Esophagus squamous epithelium (tissue), 5 donors: ENCODE measurements around the gene SMOC2. TPM values are rescaled to one million over a fixed set of nuclear protein-coding genes. Genes with fewer than 3 reads are reported as not detected.

Experiments used
- DNase-seq: peaks from one replicate; lab custom pipeline; 2025; lab: John Stamatoyannopoulos, UW
- H3K27ac ChIP-seq, 4 donors: fragments of 200-600 bp; sonication (generic); one replicate each; pipeline ENCODE4 v1.5.1; 2016 to 2019; ENCODE audit warnings: mild to moderate bottlenecking in 1 of 4
- H3K27me3 ChIP-seq, 4 donors: fragments of 200-600 bp; sonication (generic); 1 replicate in 3 of 4; 2 replicates in 1 of 4; pipeline versions ENCODE4 v1.5.1 to v1.6.0; 2017 to 2021; ENCODE audit warnings: antibody characterized with exemption in 1 of 4
- H3K36me3 ChIP-seq, 3 donors: fragments of 200-600 bp; sonication (generic); one replicate each; pipeline ENCODE4 v1.5.1; 2016 to 2019
- H3K4me1 ChIP-seq, 3 donors: fragments of 200-600 bp; sonication (generic); one replicate each; pipeline ENCODE4 v1.5.1; 2017 to 2019
- H3K4me3 ChIP-seq, 4 donors: fragments of 200-600 bp; sonication (generic); 1 replicate in 3 of 4; 2 replicates in 1 of 4; pipeline ENCODE4 v1.5.1; 2016 to 2019; ENCODE audit warnings: mild to moderate bottlenecking in 2 of 4, moderate library complexity in 1 of 4
- H3K9me3 ChIP-seq, 3 donors: fragments of 200-600 bp; sonication (generic); one replicate each; pipeline ENCODE4 v1.5.1; 2016 to 2019
- CTCF ChIP-seq, 6 experiments: fragments of 450-650 bp in 4 of 6; fragments of 200-600 bp in 2 of 6; sonication (generic) in 2 of 6; IDR thresholded peaks; one replicate each; pipeline ENCODE4 v1.5.1; 2016 to 2019; ENCODE audit warnings: antibody characterized with exemption in 6 of 6, mild to moderate bottlenecking in 4 of 6, moderate library complexity in 4 of 6
- POLR2A ChIP-seq, 4 donors: fragments of 450-650 bp; IDR thresholded peaks; one replicate each; pipeline ENCODE4 v1.6.1; 2017; ENCODE audit warnings: antibody characterized with exemption in 4 of 4, mild to moderate bottlenecking in 4 of 4, moderate library complexity in 3 of 4
- WGBS, 2 donors: methylation state at CpG; one replicate each; pipeline ENCODE4 v1.1.5; 2018; 5-methylcytosine and 5-hydroxymethylcytosine counted together
- intact Hi-C: fragments of 100-400 bp; cut with DNase I; formaldehyde crosslinking; loops from one replicate; pipeline ENCODE4 v1.15.0; 2022
- total RNA-seq, 4 donors: library from RNA; depleted of rRNA; stranded (reverse); fragments of >200 nt; gene quantifications; one replicate each; pipeline ENCODE4 v1.1.0, GENCODE V29; 2016
- donor health status: DM: yes; HTN: yes; CAD: no.

Gene SMOC2
- total RNA-seq, 4 donors from 2014 or later, result 1.9 to 35.5 (median 7.1) TPM

GRCh38 chr6:168575346-168576098, 134.5 kb downstream of the SMOC2 start:
- intact Hi-C loops, result no loop called here
- no peaks in the 10 kb centered on the region for H3K36me3 ChIP-seq
- H3K4me1 ChIP-seq, result peaks cover 6 to 26% (median 12%) of the 10 kb centered on the region in 3 donors
- H3K9me3 ChIP-seq, result no peaks in the 10 kb centered on the region
- peak overlapping the region in 1 of 4 donors; percentile 18 for H3K4me3 ChIP-seq
- H3K27me3 ChIP-seq, result no peaks in the 10 kb centered on the region
- no peak for TF ChIP-seq POLR2A (IDR thresholded peaks at IDR 0.05)
- no peak for TF ChIP-seq CTCF (IDR thresholded peaks at IDR 0.05)
- WGBS, 2 donors, result 76 to 83% methylated on average over 13 to 15 of the region's 15 CpGs
- H3K27ac ChIP-seq, result peak overlapping the region; percentile 23 to 84 (median 74)
- DNase-seq, result no peak

- 85 to 90% methylated on average over 9 to 12 of the region's 14 CpGs for WGBS, 2 donors
- TF ChIP-seq CTCF (IDR thresholded peaks at IDR 0.05), result no peak
- TF ChIP-seq POLR2A (IDR thresholded peaks at IDR 0.05), result no peak
- intact Hi-C loops, result no loop called here
- peaks cover 6 to 26% (median 12%) of the 10 kb centered on the region in 3 donors for H3K4me1 ChIP-seq
- H3K27me3 ChIP-seq, result no peaks in the 10 kb centered on the region
- H3K9me3 ChIP-seq, result no peaks in the 10 kb centered on the region
- no peak overlapping the region for H3K27ac ChIP-seq
- no peak for DNase-seq
- no peaks in the 10 kb centered on the region for H3K36me3 ChIP-seq
- H3K4me3 ChIP-seq, result no peak overlapping the region
Measured at GRCh38 chr6:168576388-168576787, 135.4 kb downstream of the SMOC2 start.

DNA sequence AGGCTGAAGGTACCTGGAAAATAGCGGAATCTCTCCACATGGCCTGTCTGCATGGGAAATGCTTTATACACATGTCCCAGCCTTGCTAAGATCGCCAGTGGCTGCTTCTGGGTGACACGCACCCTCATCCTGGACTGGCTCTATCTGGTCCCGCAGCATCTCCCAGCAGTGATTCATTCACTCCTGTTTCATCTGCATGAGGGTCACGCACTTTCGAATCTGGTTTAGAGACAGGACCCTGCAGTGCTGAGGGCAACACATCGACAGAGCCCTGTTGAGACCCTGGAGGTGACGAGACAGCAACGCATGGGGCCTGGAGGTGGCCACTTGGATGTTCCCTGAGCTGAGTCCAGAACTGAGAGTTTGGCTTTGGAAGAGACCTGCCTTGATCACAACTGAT, 136.5 kb downstream of the SMOC2 start:
- peaks cover 6 to 26% (median 12%) of the 10 kb centered on the region in 3 donors for H3K4me1 ChIP-seq
- no peak overlapping the region for H3K4me3 ChIP-seq
- H3K27ac ChIP-seq, result no peak overlapping the region
- no peak for DNase-seq
- 89 to 93% methylated on average over 5 to 6 of the region's 9 CpGs for WGBS, 2 donors
- H3K9me3 ChIP-seq, result no peaks in the 10 kb centered on the region
- intact Hi-C loops, result no loop called here
- H3K27me3 ChIP-seq, result no peaks in the 10 kb centered on the region
- no peak for TF ChIP-seq POLR2A (IDR thresholded peaks at IDR 0.05)
- no peaks in the 10 kb centered on the region for H3K36me3 ChIP-seq

- TF ChIP-seq POLR2A (IDR thresholded peaks at IDR 0.05) (no peak), CTCF (IDR thresholded peaks at IDR 0.05) (no peak)
- Histone ChIP-seq H3K36me3 (no peaks in the 10 kb centered on the region), H3K27ac (no peak overlapping the region), H3K4me1 (peaks cover 6 to 26% (median 12%) of the 10 kb centered on the region in 3 donors), H3K4me3 (no peak overlapping the region), H3K9me3 (no peaks in the 10 kb centered on the region), H3K27me3 (no peaks in the 10 kb centered on the region)
- intact Hi-C loops, result no loop called here
- WGBS, 2 donors, result 52 to 77% methylated on average over 4 to 8 of the region's 8 CpGs
- DNase-seq, result no peak
Measured at GRCh38 chr6:168578036-168578435, 137.1 kb downstream of the SMOC2 start.

DNA sequence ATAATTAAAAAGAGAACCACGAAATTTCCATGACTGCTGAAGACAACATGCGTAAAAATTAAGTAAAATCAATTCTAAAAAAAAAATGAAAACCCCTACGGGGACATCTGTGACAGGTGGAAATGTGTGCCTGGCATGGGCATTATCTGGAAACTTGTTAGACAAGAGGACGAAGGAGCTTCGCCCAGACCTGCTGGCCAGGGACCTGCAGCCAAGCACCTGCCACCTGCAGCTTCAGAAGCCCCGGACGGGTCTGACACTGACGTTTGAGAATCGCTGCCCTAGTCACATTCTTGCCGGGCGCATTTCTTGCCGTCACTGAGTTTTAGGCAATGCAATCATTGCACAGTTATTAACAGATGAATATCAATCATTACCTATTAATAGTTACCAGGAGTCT, 140.3 kb downstream of the SMOC2 start:
- Histone ChIP-seq H3K27me3 (no peaks in the 10 kb centered on the region), H3K4me1 (peaks cover 0 to 9% (median 0%) of the 10 kb centered on the region in 3 donors), H3K36me3 (no peaks in the 10 kb centered on the region), H3K27ac (no peak overlapping the region), H3K4me3 (no peak overlapping the region), H3K9me3 (no peaks in the 10 kb centered on the region)
- 37 to 61% methylated on average over 12 of the region's 12 CpGs for WGBS, 2 donors
- intact Hi-C loops, result no loop called here
- TF ChIP-seq POLR2A (IDR thresholded peaks at IDR 0.05), result no peak
- no peak for DNase-seq

DNA sequence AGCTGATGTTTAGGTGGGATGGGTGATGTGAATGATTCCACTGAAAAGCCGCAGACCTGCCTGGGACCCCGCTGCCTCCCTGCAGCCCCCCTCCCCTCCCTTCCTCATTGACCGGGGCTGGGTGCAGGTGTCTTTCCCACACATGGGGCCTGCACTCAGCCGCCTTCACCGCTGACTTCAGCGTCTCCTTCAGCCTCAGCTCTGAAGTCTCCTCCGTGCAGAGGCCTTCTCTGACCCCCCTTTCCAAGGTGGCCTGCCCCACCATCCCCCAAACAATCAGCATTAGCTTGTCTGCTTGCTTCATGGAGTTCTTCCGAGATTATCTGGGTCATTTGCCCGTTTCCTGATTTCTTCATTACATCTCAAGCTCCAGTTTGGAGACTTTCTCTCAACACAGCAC, 140.7 kb downstream of the SMOC2 start:
- H3K27ac ChIP-seq, result no peak overlapping the region
- peaks cover 0 to 9% (median 0%) of the 10 kb centered on the region in 3 donors for H3K4me1 ChIP-seq
- H3K36me3 ChIP-seq, result no peaks in the 10 kb centered on the region
- intact Hi-C loops, result no loop called here
- no peaks in the 10 kb centered on the region for H3K9me3 ChIP-seq
- TF ChIP-seq POLR2A (IDR thresholded peaks at IDR 0.05), result no peak
- DNase-seq, result no peak
- H3K4me3 ChIP-seq, result no peak overlapping the region
- no peaks in the 10 kb centered on the region for H3K27me3 ChIP-seq
- 81 to 88% methylated on average over 9 of the region's 9 CpGs for WGBS, 2 donors
